HepG2 (cell line): ENCODE data around the gene GPRC5B. TPM values are rescaled to one million over a fixed set of nuclear protein-coding genes. Genes with fewer than 3 reads are reported as not detected.

Experiments
- CENPT ChIP-seq: sonication (generic); formaldehyde crosslinking; IDR thresholded peaks from 2 replicates; pipeline ENCODE4 v1.8.0; 2022; ENCODE audit warnings: low read depth, mild to moderate bottlenecking, moderate library complexity, missing genetic modification reagents
- polyA plus RNA-seq, 8 experiments: library from polyadenylated mRNA; depleted of rRNA in 3 of 8; stranded (reverse) in 7 of 8; unstranded in 1 of 8; fragments of >200 nt; fragmentation: Illumina TruSeq in 4 of 8; extraction: Trizol in 4 of 8; gene quantifications; 2 replicates each; pipeline versions ENCODE4 v1.2.1 to v1.2.3, GENCODE V29; 2011 to 2016; ENCODE audit warnings: low read depth in 4 of 8, missing spikeins in 1 of 8, mixed read lengths in 1 of 8; ENCODE audit not compliant: insufficient read depth in 1 of 8
- total RNA-seq, 5 experiments: library from RNA; depleted of rRNA; stranded (reverse); fragments of >200 nt; fragmentation: Illumina TruSeq; extraction: Trizol; gene quantifications; 2 replicates each; pipeline ENCODE4 v1.2.3, GENCODE V29; 2016; ENCODE audit warnings: low read depth in 1 of 5
- TF ChIP-seq, protein P1 (sequence below): IDR thresholded peaks from 2 replicates; pipeline ENCODE4 v1.4.0; 2020; ENCODE audit warnings: mild to moderate bottlenecking, missing genetic modification reagents
- TF ChIP-seq, protein P2 (sequence below): sonication (generic); formaldehyde crosslinking; IDR thresholded peaks from 2 replicates; pipeline ENCODE4 v1.8.1; 2023; ENCODE audit warnings: mild to moderate bottlenecking, missing genetic modification reagents

GPRC5B gene
- total and polyA plus RNA-seq, 2 of the 13 experiments (the other 11 are each of a cell fraction or from before 2014, with no cell fraction given), result 0.46 to 0.53 TPM

GRCh38 chr16:19886073-19886941 lies 1.7 kb upstream of the GPRC5B start (continued):
- TF ChIP-seq, protein P1, sequence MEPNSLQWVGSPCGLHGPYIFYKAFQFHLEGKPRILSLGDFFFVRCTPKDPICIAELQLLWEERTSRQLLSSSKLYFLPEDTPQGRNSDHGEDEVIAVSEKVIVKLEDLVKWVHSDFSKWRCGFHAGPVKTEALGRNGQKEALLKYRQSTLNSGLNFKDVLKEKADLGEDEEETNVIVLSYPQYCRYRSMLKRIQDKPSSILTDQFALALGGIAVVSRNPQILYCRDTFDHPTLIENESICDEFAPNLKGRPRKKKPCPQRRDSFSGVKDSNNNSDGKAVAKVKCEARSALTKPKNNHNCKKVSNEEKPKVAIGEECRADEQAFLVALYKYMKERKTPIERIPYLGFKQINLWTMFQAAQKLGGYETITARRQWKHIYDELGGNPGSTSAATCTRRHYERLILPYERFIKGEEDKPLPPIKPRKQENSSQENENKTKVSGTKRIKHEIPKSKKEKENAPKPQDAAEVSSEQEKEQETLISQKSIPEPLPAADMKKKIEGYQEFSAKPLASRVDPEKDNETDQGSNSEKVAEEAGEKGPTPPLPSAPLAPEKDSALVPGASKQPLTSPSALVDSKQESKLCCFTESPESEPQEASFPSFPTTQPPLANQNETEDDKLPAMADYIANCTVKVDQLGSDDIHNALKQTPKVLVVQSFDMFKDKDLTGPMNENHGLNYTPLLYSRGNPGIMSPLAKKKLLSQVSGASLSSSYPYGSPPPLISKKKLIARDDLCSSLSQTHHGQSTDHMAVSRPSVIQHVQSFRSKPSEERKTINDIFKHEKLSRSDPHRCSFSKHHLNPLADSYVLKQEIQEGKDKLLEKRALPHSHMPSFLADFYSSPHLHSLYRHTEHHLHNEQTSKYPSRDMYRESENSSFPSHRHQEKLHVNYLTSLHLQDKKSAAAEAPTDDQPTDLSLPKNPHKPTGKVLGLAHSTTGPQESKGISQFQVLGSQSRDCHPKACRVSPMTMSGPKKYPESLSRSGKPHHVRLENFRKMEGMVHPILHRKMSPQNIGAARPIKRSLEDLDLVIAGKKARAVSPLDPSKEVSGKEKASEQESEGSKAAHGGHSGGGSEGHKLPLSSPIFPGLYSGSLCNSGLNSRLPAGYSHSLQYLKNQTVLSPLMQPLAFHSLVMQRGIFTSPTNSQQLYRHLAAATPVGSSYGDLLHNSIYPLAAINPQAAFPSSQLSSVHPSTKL (CRISPR knock-in tag), result peak; percentile 63
- TF ChIP-seq, protein P2, sequence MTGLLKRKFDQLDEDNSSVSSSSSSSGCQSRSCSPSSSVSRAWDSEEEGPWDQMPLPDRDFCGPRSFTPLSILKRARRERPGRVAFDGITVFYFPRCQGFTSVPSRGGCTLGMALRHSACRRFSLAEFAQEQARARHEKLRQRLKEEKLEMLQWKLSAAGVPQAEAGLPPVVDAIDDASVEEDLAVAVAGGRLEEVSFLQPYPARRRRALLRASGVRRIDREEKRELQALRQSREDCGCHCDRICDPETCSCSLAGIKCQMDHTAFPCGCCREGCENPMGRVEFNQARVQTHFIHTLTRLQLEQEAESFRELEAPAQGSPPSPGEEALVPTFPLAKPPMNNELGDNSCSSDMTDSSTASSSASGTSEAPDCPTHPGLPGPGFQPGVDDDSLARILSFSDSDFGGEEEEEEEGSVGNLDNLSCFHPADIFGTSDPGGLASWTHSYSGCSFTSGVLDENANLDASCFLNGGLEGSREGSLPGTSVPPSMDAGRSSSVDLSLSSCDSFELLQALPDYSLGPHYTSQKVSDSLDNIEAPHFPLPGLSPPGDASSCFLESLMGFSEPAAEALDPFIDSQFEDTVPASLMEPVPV, result peak; percentile 70; the same call in 1 of the 2 replicates
- TF ChIP-seq CENPT (CRISPR knock-in tag), result no peak
